Adipocyte (in vitro differentiated cells): Measurements from ENCODE around the gene DGCR8.
A peak's percentile ranks its signal among the peaks of the same experiment; 100 is the strongest.

Experiments
- DNase-seq: peaks from one replicate; pipeline ENCODE4 v3.0.0-alpha.2; 2015; ENCODE audit warnings: low read depth
- H3K27me3 ChIP-seq: replicated peaks from 2 replicates; pipeline ENCODE4 v1.7.0; 2013; ENCODE audit warnings: mild to moderate bottlenecking, low read length, moderate library complexity; ENCODE audit not compliant: control insufficient read depth, insufficient read depth
- H3K36me3 ChIP-seq: 2 replicates; pipeline ENCODE4 v1.7.0; 2013; ENCODE audit warnings: low read length, mild to moderate bottlenecking, moderate library complexity; ENCODE audit not compliant: control insufficient read depth, insufficient read depth, severe bottlenecking
- H3K4me1 ChIP-seq: 2 replicates; pipeline ENCODE4 v1.7.0; 2013; ENCODE audit warnings: mild to moderate bottlenecking, low read length, moderate library complexity; ENCODE audit not compliant: control insufficient read depth, insufficient read depth
- H3K4me3 ChIP-seq: 2 replicates; pipeline ENCODE4 v1.7.0; 2013; ENCODE audit warnings: mild to moderate bottlenecking, low read length, moderate library complexity
- H3K9ac ChIP-seq: 2 replicates; pipeline ENCODE4 v1.7.0; 2013; ENCODE audit warnings: mild to moderate bottlenecking, low read length, moderate library complexity
- H3K9me3 ChIP-seq: 2 replicates; pipeline ENCODE4 v1.7.0; 2013; ENCODE audit warnings: mild to moderate bottlenecking, low read length, moderate library complexity; ENCODE audit not compliant: control insufficient read depth

Gene DGCR8

DNA sequence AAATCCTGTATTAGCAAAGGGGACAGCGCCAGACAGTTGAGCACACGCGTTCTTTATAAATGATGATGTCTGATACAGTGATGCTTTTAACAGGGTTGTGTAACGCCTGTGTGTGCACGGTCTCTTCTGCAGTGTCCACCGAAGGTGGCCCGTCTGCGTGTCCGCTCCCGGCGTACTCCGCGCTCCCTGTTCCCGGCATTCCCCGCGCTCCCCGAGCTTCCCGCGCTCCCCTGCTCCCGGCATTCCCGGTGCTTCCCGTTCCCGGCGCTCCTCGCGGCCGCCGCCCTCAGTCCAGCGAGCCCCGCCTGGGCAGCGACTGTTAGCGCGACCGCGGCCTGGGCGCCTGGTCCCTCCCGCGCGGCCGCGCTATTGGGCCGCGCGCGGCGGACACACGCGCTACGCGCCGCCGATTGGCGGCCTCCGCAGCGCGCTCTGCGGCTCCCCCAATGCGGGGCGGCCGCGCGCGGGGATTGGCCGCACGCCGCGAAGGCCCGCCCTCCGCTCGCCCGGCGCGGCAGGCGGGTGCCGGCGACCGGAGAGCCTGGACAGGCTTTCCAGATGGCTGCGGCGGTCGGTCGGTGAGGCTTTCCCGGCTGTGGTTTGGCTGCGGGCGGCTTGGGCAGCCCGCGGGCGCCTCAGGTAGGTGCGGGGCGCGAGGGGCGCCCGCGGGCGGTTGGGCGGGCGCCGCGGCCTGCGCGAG is at the start of gene DGCR8:
TSS of gene DGCR8 (plus strand) at position 497 of the 700 bp plus-strand sequence. CDS start 5,723 bp downstream, outside the sequence.
- DNase-seq = peak; percentile 97
- no peaks in the 10 kb centered on the region for H3K9me3 ChIP-seq
- H3K9ac ChIP-seq = peak within 1 kb of the TSS; percentile 95
- peak within 1 kb of the TSS; percentile 95 for H3K4me3 ChIP-seq
- no peaks in the 10 kb centered on the region for H3K36me3 ChIP-seq
- H3K27me3 ChIP-seq = no peaks in the 10 kb centered on the region
- H3K4me1 ChIP-seq = peaks cover 22% of the 10 kb centered on the region

DNA sequence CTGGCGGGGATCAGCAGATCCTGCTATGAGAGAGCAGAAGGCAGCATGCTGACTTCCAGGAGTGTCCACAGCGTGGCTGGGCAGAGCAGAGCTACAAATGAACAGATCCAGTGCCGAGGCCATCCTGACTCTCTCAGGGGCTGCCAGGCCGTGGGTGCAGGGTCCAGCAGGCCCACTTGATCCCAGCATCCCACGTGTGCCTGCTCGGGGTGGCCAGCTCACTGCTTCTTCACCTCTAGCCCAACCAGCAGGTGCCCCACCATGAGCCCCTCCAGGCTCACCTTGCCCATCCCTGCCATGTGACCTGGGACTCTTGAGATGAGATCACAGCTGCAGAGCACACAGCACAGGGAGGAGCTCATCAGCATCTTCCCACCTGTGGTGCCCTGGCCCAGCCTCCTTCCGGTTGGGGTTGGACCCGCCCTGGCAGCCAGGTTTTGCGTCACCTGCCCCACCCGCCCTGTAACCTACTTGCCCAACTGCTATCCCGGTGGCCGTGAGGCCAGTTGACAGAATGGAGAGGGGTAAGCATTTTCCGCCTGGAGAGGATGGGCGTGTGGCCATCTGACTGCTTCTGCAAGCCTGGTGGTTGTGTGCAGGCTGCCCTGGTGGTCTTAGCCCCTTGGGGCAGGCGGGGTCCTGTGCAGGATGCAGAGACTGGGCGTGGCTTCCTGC is 48.2 kb upstream of the DGCR8 start:
- H3K9ac ChIP-seq = no peak overlapping the region
- no peaks in the 10 kb centered on the region for H3K27me3 ChIP-seq
- H3K4me1 ChIP-seq = peaks cover 13% of the 10 kb centered on the region
- DNase-seq = no peak
- H3K36me3 ChIP-seq = peaks cover 15% of the 10 kb centered on the region
- no peaks in the 10 kb centered on the region for H3K9me3 ChIP-seq
- no peak overlapping the region for H3K4me3 ChIP-seq

DNA sequence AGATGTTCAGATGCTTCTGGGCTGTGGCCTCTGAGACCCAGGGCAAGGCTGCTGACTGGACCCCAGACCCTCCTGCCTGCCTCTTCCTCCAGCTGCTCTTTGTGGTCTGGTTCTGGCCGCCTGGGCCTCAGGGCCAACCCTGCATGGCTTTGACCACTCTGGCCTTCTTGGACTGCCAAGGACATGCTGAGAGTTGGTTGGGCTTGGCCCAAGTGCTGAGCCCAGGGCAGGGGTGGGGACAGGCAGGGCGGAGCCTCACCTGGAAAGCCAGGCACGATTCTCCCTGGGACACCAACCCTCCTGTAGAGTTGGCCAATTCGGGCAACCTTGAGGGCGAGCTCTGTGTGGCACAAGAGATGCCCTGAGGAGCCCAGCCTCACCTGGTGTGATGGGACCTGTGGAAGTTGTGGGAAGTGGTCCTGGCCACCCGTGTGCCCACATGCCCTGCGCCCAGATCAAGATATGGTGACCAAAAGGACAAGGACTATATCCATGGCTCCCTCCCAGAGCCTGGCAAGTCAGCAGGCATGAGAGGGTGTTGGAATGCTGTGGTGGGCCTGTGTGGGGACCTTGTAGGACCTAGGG is 47.5 kb upstream of the DGCR8 start:
- Histone ChIP-seq H3K9me3 (no peaks in the 10 kb centered on the region), H3K36me3 (peaks cover 21% of the 10 kb centered on the region), H3K27me3 (no peaks in the 10 kb centered on the region), H3K4me1 (peaks cover 13% of the 10 kb centered on the region), H3K9ac (no peak overlapping the region), H3K4me3 (no peak overlapping the region)
- no peak for DNase-seq

DNA sequence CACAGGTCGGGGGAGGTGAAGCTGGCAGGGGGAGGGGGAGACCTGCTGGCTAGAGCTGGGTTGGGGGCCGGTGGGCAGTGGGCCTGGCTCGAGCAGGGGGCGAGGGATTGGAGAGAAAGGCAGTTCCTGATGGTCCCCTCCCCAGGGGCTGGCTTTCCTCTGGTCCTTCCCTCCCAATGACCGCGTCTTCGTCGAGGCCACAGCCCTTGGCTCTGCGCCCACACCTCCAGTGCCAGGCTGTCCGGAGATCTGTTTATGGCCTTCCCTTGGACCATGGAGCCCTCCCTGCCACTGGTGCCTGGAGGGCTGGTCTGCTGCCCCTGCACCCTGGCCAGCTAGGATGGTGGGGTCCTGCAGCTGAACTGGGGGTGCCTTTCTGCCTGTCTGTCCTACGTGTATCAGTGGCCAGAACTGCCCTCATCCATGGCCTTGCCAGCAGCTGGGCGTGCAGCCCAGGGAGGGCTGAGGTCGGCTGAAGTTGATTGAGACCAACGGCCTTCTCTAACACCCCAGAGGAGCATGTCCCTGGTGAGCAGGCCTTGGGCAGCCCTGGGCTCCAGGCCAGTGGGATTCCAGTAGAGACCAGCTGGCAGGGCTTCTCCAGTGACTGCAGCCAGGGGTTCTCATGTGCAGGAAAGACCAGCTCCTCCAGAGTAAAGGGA is 46.9 kb upstream of the DGCR8 start:
- Histone ChIP-seq H3K9ac (no peak overlapping the region), H3K36me3 (peaks cover 28% of the 10 kb centered on the region), H3K9me3 (no peaks in the 10 kb centered on the region), H3K4me3 (no peak overlapping the region), H3K4me1 (peaks cover 13% of the 10 kb centered on the region), H3K27me3 (no peaks in the 10 kb centered on the region)
- DNase-seq = no peak

DNA sequence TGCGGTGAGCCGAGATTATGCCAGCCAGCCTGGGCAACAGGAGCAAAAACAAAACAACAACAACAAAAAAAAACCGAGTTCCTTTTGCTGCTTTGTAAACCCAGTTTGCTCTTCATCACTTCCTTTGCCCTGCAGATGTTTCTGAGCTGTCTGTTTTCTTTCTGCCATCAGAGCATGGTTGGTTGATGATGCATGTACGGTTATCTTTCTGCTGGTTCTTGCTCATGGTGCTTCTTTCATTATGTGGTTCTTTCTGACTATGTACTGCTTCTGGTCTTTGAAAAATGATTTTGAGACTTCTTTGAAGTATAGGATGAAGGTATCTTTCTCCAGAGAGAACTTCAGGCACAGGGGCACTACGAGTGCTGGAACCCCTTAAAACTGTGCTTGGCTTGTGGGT is 45.9 kb upstream of the DGCR8 start:
- Histone ChIP-seq H3K27me3 (no peaks in the 10 kb centered on the region), H3K9ac (no peak overlapping the region), H3K4me3 (no peak overlapping the region), H3K4me1 (peaks cover 13% of the 10 kb centered on the region), H3K36me3 (peaks cover 34% of the 10 kb centered on the region), H3K9me3 (no peaks in the 10 kb centered on the region)
- no peak for DNase-seq

DNA sequence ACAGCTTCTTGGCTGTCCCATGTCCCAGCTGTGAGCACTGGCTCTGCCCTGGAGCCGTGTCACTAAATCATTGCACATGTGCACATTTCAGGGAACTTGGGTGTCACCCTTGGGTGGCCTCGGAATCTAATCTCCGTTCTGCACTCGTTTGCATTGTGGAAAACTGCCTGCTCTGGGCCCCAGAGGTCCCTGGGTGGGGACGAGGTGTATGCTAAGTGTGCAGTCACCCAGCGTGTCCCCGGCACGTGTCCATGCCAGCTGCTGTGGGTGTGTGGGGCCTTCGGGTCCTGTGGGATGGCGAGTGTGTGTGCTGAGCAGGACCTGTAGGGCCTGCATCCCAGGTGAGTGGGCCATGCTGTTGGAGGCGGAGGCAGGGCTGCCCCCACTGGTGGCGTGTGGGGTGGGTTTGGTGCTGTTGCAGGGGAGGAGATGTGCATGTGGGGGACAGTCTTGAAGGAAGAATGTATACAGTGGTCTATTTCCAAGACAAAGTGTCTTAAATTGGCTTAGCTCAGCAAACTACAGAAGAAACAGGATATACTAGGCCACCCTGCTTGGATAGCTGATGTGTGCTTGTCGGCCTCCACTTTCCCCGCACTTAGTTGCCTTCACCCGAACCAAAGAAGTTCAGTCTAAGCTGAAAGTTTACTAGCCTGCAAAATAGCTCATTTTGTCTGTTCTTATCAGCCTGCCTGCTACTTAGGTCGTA is 44.5 kb upstream of the DGCR8 start:
- Histone ChIP-seq H3K9ac (no peak overlapping the region), H3K9me3 (no peaks in the 10 kb centered on the region), H3K4me3 (no peak overlapping the region), H3K36me3 (peaks cover 45% of the 10 kb centered on the region), H3K4me1 (peaks cover 13% of the 10 kb centered on the region), H3K27me3 (no peaks in the 10 kb centered on the region)
- DNase-seq = no peak

DNA sequence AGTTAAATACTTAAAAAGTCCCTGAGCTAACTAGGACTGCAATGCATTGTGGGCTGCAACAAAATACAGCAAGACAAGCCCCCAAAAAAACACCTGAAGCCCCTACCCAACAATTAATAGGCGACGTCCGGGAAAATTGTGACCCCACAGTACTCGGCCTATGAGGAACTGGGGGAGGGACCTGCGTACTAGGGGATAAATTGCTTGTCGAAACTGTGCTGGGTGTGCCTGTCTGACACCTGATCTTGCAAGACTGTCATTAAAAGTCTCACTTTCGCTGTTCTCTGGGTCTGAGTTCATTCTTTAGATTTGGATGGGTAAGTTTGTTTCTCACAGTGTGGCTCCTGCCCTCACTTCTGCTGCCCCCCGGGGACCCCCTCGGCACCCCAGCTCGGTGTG is 44.0 kb upstream of the DGCR8 start:
- peaks cover 13% of the 10 kb centered on the region for H3K4me1 ChIP-seq
- no peaks in the 10 kb centered on the region for H3K27me3 ChIP-seq
- H3K36me3 ChIP-seq = peaks cover 49% of the 10 kb centered on the region
- no peaks in the 10 kb centered on the region for H3K9me3 ChIP-seq
- DNase-seq = no peak
- no peak overlapping the region for H3K9ac ChIP-seq
- no peak overlapping the region for H3K4me3 ChIP-seq

DNA sequence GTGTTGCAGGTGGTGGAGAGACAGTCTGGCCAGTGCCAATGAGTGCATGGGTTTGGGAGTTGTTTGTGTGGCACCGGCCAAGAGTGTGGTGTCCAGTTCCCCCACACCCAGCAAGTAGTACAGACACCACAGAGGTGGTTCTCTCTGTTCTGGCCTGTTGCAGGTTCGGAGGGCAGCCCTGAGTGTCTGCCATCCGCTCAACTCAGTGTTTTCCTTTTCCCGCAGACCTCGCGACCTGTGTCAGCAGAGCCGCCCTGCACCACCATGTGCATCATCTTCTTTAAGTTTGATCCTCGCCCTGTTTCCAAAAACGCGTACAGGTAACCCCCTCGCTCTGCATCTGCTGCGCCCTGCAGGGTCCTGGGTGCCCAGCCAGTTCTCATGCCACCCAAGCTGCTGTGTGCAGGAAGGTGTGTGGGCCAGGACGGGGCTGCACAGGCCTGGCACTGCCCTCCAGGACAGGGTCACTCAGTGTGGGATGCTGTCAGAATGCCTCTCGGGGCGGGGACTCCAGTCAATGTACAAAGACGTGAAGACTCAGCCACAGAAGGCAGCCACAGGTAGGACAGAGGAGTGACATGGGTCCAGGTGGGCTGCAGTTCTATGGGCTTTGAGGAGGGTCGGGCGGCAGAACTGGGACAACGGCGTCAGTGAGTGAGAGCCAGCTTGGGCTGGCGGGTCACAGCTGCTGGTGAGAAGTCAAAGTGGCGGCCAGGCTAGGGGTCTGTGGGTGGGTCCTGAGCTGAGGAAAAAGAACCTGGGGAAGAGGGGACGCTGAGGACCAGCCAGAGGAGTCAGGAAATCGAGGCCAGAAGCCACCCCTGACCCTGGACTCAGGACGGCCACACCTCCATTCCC is 43.3 kb upstream of the DGCR8 start:
- H3K4me3 ChIP-seq = no peak overlapping the region
- H3K4me1 ChIP-seq = peaks cover 13% of the 10 kb centered on the region
- H3K36me3 ChIP-seq = peaks cover 48% of the 10 kb centered on the region
- H3K27me3 ChIP-seq = no peaks in the 10 kb centered on the region
- DNase-seq = no peak
- no peaks in the 10 kb centered on the region for H3K9me3 ChIP-seq
- no peak overlapping the region for H3K9ac ChIP-seq

DNA sequence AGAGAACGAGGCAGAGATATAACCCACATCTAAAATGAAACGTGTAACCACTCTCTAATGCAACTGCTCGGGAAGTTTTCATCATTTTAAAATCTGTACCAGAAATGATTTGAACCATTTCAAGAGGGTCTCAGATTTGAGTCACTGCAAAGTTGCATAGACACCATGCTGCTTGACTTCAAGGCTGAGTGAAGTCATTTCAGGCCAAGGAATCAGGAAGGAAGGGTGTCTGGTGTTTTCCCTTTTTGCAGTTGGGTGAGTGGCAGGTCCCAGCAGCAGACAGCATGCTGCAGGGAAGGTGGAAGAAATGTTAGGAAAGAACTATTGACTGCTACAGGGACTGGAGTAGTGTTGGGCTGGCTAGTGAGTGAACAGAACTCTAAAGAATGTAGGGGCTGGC is 42.6 kb upstream of the DGCR8 start:
- peaks cover 13% of the 10 kb centered on the region for H3K4me1 ChIP-seq
- H3K9me3 ChIP-seq = no peaks in the 10 kb centered on the region
- H3K9ac ChIP-seq = no peak overlapping the region
- no peak for DNase-seq
- peaks cover 48% of the 10 kb centered on the region for H3K36me3 ChIP-seq
- no peaks in the 10 kb centered on the region for H3K27me3 ChIP-seq
- H3K4me3 ChIP-seq = no peak overlapping the region

DNA sequence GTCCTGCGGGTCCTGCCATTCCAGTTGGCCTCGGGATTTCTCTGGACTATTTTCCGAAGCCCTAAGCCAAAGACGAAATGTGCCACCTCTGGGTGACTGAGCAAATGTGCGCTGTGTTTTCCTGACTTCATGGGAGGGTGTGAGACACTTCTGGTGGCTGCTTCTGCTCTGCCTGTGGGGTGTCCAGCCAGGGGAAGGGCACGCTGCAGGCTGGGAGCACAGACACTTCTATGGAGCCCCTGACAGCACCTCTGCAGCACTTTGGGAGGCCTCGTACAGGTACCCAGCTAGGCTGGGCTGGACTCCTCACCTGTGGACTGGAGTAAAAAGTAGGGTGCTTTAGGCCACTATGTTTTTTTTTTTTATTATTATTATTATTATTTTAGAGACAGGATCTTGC is 41.5 kb upstream of the DGCR8 start:
- Histone ChIP-seq H3K9ac (no peak overlapping the region), H3K36me3 (peaks cover 58% of the 10 kb centered on the region), H3K4me3 (no peak overlapping the region), H3K4me1 (peaks cover 3% of the 10 kb centered on the region), H3K9me3 (no peaks in the 10 kb centered on the region), H3K27me3 (no peaks in the 10 kb centered on the region)
- DNase-seq = no peak
